ENCODE data around the gene NEURL3. TPM values are rescaled to one million over a fixed set of nuclear protein-coding genes. Genes with fewer than 3 reads are reported as not detected.

NEURL3 gene
- total and polyA plus RNA-seq, 2 donors (not counting 1 experiment from before 2014, with no cell fraction given), result not detected

- no peaks in the 10 kb centered on the region for H4K20me1 ChIP-seq (ENCODE audit: control insufficient read depth, extremely low read depth, insufficient read depth, low read length)
- H2AFZ ChIP-seq (ENCODE audit: low read length), result no peak overlapping the region
- no peak for DNase-seq (ENCODE audit: low read depth in 2 of 2)
- peak overlapping the region; percentile 41 for H3K4me2 ChIP-seq (ENCODE audit: extremely low read depth, insufficient read depth, low read length)
- H3K79me2 ChIP-seq (ENCODE audit: control insufficient read depth, insufficient read depth, low read length), result peaks cover 4% of the 10 kb centered on the region
- no peak overlapping the region for H3K4me3 ChIP-seq (replicated peaks in 1 of 4; ENCODE audit: control extremely low read depth in 1 of 4, insufficient read depth in 1 of 4, low read depth in 3 of 4, low read length in 4 of 4)
- no peaks in the 10 kb centered on the region for H3K9me3 ChIP-seq (ENCODE audit: control insufficient read depth, insufficient read depth, low read depth, low read length)
- no peak overlapping the region for H3K9ac ChIP-seq (ENCODE audit: insufficient read depth, low read length)
- no peaks in the 10 kb centered on the region for H3K36me3 ChIP-seq (ENCODE audit: control insufficient read depth, insufficient read depth, low read length)
- H3K27ac ChIP-seq (ENCODE audit: insufficient read depth, low read length), result peak overlapping the region; percentile 50
- no peak for TF ChIP-seq EZH2 (IDR thresholded peaks at IDR 0.05; ENCODE audit: low read length, missing control alignments)
- TF ChIP-seq CTCF (conservative IDR thresholded peaks at IDR 0.05 in 1 of 2, IDR thresholded peaks at IDR 0.05 in 1 of 2; ENCODE audit: low read depth in 1 of 2, low read length in 2 of 2), result no peak
- H3K27me3 ChIP-seq (ENCODE audit: control insufficient read depth, insufficient read depth, low read length), result no peaks in the 10 kb centered on the region
- H3K4me1 ChIP-seq (ENCODE audit: control insufficient read depth, extremely low read depth, insufficient read depth, low read length), result peaks cover 33% of the 10 kb centered on the region
These were observed 29.0 kb upstream of the NEURL3 start for GRCh38 chr2:96534141-96534540.

- H3K4me3 ChIP-seq (replicated peaks in 1 of 4; ENCODE audit: control extremely low read depth in 1 of 4, insufficient read depth in 1 of 4, low read depth in 3 of 4, low read length in 4 of 4), result no peak overlapping the region
- H3K27ac ChIP-seq (ENCODE audit: insufficient read depth, low read length), result peak overlapping the region; percentile 50
- no peaks in the 10 kb centered on the region for H3K79me2 ChIP-seq (ENCODE audit: control insufficient read depth, insufficient read depth, low read length)
- no peak overlapping the region for H3K9ac ChIP-seq (ENCODE audit: insufficient read depth, low read length)
- no peaks in the 10 kb centered on the region for H4K20me1 ChIP-seq (ENCODE audit: control insufficient read depth, extremely low read depth, insufficient read depth, low read length)
- DNase-seq (ENCODE audit: low read depth in 2 of 2), result peak; percentile 37 to 81
- no peaks in the 10 kb centered on the region for H3K27me3 ChIP-seq (ENCODE audit: control insufficient read depth, insufficient read depth, low read length)
- no peak overlapping the region for H2AFZ ChIP-seq (ENCODE audit: low read length)
- no peaks in the 10 kb centered on the region for H3K9me3 ChIP-seq (ENCODE audit: control insufficient read depth, insufficient read depth, low read depth, low read length)
- H3K4me1 ChIP-seq (ENCODE audit: control insufficient read depth, extremely low read depth, insufficient read depth, low read length), result peaks cover 36% of the 10 kb centered on the region
- H3K4me2 ChIP-seq (ENCODE audit: extremely low read depth, insufficient read depth, low read length), result peak overlapping the region; percentile 41
- no peak for TF ChIP-seq CTCF (conservative IDR thresholded peaks at IDR 0.05 in 1 of 2, IDR thresholded peaks at IDR 0.05 in 1 of 2; ENCODE audit: low read depth in 1 of 2, low read length in 2 of 2)
- TF ChIP-seq EZH2 (IDR thresholded peaks at IDR 0.05; ENCODE audit: low read length, missing control alignments), result no peak
- no peaks in the 10 kb centered on the region for H3K36me3 ChIP-seq (ENCODE audit: control insufficient read depth, insufficient read depth, low read length)
These were observed 28.3 kb upstream of the NEURL3 start for GRCh38 chr2:96533292-96534073.

- peaks cover 33% of the 10 kb centered on the region for H3K4me1 ChIP-seq (ENCODE audit: control insufficient read depth, extremely low read depth, insufficient read depth, low read length)
- H3K9ac ChIP-seq (ENCODE audit: insufficient read depth, low read length), result no peak overlapping the region
- peak overlapping the region; percentile 50 for H3K27ac ChIP-seq (ENCODE audit: insufficient read depth, low read length)
- no peak overlapping the region for H3K4me2 ChIP-seq (ENCODE audit: extremely low read depth, insufficient read depth, low read length)
- H3K27me3 ChIP-seq (ENCODE audit: control insufficient read depth, insufficient read depth, low read length), result no peaks in the 10 kb centered on the region
- H4K20me1 ChIP-seq (ENCODE audit: control insufficient read depth, extremely low read depth, insufficient read depth, low read length), result no peaks in the 10 kb centered on the region
- no peak for TF ChIP-seq EZH2 (IDR thresholded peaks at IDR 0.05; ENCODE audit: low read length, missing control alignments)
- no peak for TF ChIP-seq CTCF (conservative IDR thresholded peaks at IDR 0.05 in 1 of 2, IDR thresholded peaks at IDR 0.05 in 1 of 2; ENCODE audit: low read depth in 1 of 2, low read length in 2 of 2)
- no peaks in the 10 kb centered on the region for H3K9me3 ChIP-seq (ENCODE audit: control insufficient read depth, insufficient read depth, low read depth, low read length)
- DNase-seq (ENCODE audit: low read depth in 2 of 2), result no peak
- no peak overlapping the region for H3K4me3 ChIP-seq (replicated peaks in 1 of 4; ENCODE audit: control extremely low read depth in 1 of 4, insufficient read depth in 1 of 4, low read depth in 3 of 4, low read length in 4 of 4)
- H3K79me2 ChIP-seq (ENCODE audit: control insufficient read depth, insufficient read depth, low read length), result no peaks in the 10 kb centered on the region
- H2AFZ ChIP-seq (ENCODE audit: low read length), result no peak overlapping the region
- H3K36me3 ChIP-seq (ENCODE audit: control insufficient read depth, insufficient read depth, low read length), result no peaks in the 10 kb centered on the region
These were observed 27.6 kb upstream of the NEURL3 start for GRCh38 chr2:96532641-96533291.
